ENCODE results near the gene SAMM50. TPM values are rescaled to one million over a fixed set of nuclear protein-coding genes. Genes with fewer than 3 reads are reported as not detected.
"Not testable (repeated sequence)": the region's sequence is repeated elsewhere in the genome, so short reads cannot be mapped to it uniquely, and the experiment has no call there.

SAMM50 gene
- total RNA-seq, 1 experiment from 2014 or later = 47.6 TPM

- H3K27me3 ChIP-seq (ENCODE audit: control insufficient read depth, insufficient read depth, low read length) = no peaks in the 10 kb centered on the region
- no peak for DNase-seq
- H3K4me3 ChIP-seq (ENCODE audit: insufficient read depth, low read depth, low read length) = no peak overlapping the region
- peaks cover 19% of the 10 kb centered on the region for H3K36me3 ChIP-seq (replicated peaks; ENCODE audit: control insufficient read depth, insufficient read depth, low read length)
Observed at GRCh38 chr22:43996170-43996980, 41.1 kb downstream of the SAMM50 start.

- Histone ChIP-seq H3K4me3 (ENCODE audit: insufficient read depth, low read depth, low read length) (no peak overlapping the region), H3K27me3 (ENCODE audit: control insufficient read depth, insufficient read depth, low read length) (no peaks in the 10 kb centered on the region), H3K36me3 (replicated peaks; ENCODE audit: control insufficient read depth, insufficient read depth, low read length) (peaks cover 18% of the 10 kb centered on the region)
- DNase-seq = peak; percentile 88
Observed at GRCh38 chr22:43996981-43997265, 41.7 kb downstream of the SAMM50 start.

- no peaks in the 10 kb centered on the region for H3K27me3 ChIP-seq (ENCODE audit: control insufficient read depth, insufficient read depth, low read length)
- H3K4me3 ChIP-seq (ENCODE audit: insufficient read depth, low read depth, low read length) = no peak overlapping the region
- H3K36me3 ChIP-seq (replicated peaks; ENCODE audit: control insufficient read depth, insufficient read depth, low read length) = peaks cover 15% of the 10 kb centered on the region
- no peak for DNase-seq
Observed at GRCh38 chr22:43998679-43999264, 43.5 kb downstream of the SAMM50 start.

GRCh38 chr22:43999378-43999777, 44.1 kb downstream of the SAMM50 start:
- DNase-seq = no peak
- no peaks in the 10 kb centered on the region for H3K27me3 ChIP-seq (ENCODE audit: control insufficient read depth, insufficient read depth, low read length)
- H3K4me3 ChIP-seq (ENCODE audit: insufficient read depth, low read depth, low read length) = no peak overlapping the region
- peaks cover 9% of the 10 kb centered on the region for H3K36me3 ChIP-seq (replicated peaks; ENCODE audit: control insufficient read depth, insufficient read depth, low read length)

GRCh38 chr22:44000123-44000522, 44.9 kb downstream of the SAMM50 start:
- Histone ChIP-seq H3K4me3 (ENCODE audit: insufficient read depth, low read depth, low read length) (no peak overlapping the region), H3K27me3 (ENCODE audit: control insufficient read depth, insufficient read depth, low read length) (no peaks in the 10 kb centered on the region), H3K36me3 (replicated peaks; ENCODE audit: control insufficient read depth, insufficient read depth, low read length) (peaks cover 6% of the 10 kb centered on the region)
- DNase-seq = no peak

GRCh38 chr22:44001521-44001920, 46.3 kb downstream of the SAMM50 start:
- Histone ChIP-seq H3K36me3 (replicated peaks; ENCODE audit: control insufficient read depth, insufficient read depth, low read length) (peaks cover 6% of the 10 kb centered on the region), H3K4me3 (ENCODE audit: insufficient read depth, low read depth, low read length) (no peak overlapping the region), H3K27me3 (ENCODE audit: control insufficient read depth, insufficient read depth, low read length) (no peaks in the 10 kb centered on the region)
- DNase-seq = no peak

GRCh38 chr22:44002324-44002723, 47.1 kb downstream of the SAMM50 start:
- Histone ChIP-seq H3K36me3 (replicated peaks; ENCODE audit: control insufficient read depth, insufficient read depth, low read length) (peaks cover 5% of the 10 kb centered on the region), H3K4me3 (ENCODE audit: insufficient read depth, low read depth, low read length) (no peak overlapping the region), H3K27me3 (ENCODE audit: control insufficient read depth, insufficient read depth, low read length) (no peaks in the 10 kb centered on the region)
- DNase-seq = no peak

GRCh38 chr22:44002997-44003396, 47.8 kb downstream of the SAMM50 start:
- no peak for DNase-seq
- Histone ChIP-seq H3K36me3 (replicated peaks; ENCODE audit: control insufficient read depth, insufficient read depth, low read length) (peaks cover 5% of the 10 kb centered on the region), H3K4me3 (ENCODE audit: insufficient read depth, low read depth, low read length) (no peak overlapping the region), H3K27me3 (ENCODE audit: control insufficient read depth, insufficient read depth, low read length) (no peaks in the 10 kb centered on the region)

GRCh38 chr22:44003405-44004103, 48.3 kb downstream of the SAMM50 start:
- H3K27me3 ChIP-seq (ENCODE audit: control insufficient read depth, insufficient read depth, low read length) = no peaks in the 10 kb centered on the region
- peaks cover 1% of the 10 kb centered on the region for H3K36me3 ChIP-seq (replicated peaks; ENCODE audit: control insufficient read depth, insufficient read depth, low read length)
- H3K4me3 ChIP-seq (ENCODE audit: insufficient read depth, low read depth, low read length) = no peak overlapping the region
- DNase-seq = peak; percentile 87

GRCh38 chr22:44004104-44004460, 48.8 kb downstream of the SAMM50 start:
- no peaks in the 10 kb centered on the region; the same call in 1 of the 2 replicates for H3K36me3 ChIP-seq (replicated peaks; ENCODE audit: control insufficient read depth, insufficient read depth, low read length)
- no peak overlapping the region for H3K4me3 ChIP-seq (ENCODE audit: insufficient read depth, low read depth, low read length)
- DNase-seq = no peak
- no peaks in the 10 kb centered on the region for H3K27me3 ChIP-seq (ENCODE audit: control insufficient read depth, insufficient read depth, low read length)

- Histone ChIP-seq H3K36me3 (replicated peaks; ENCODE audit: control insufficient read depth, insufficient read depth, low read length) (no peaks in the 10 kb centered on the region; the same call in 1 of the 2 replicates), H3K27me3 (ENCODE audit: control insufficient read depth, insufficient read depth, low read length) (no peaks in the 10 kb centered on the region), H3K4me3 (ENCODE audit: insufficient read depth, low read depth, low read length) (no peak overlapping the region)
- DNase-seq = no peak
Observed at GRCh38 chr22:44005524-44005923, 50.3 kb downstream of the SAMM50 start.

GRCh38 chr22:44012162-44012561, 56.9 kb downstream of the SAMM50 start:
- H3K4me3 ChIP-seq (ENCODE audit: insufficient read depth, low read depth, low read length) = no peak overlapping the region
- H3K36me3 ChIP-seq (replicated peaks; ENCODE audit: control insufficient read depth, insufficient read depth, low read length) = no peaks in the 10 kb centered on the region
- DNase-seq = no peak
- H3K27me3 ChIP-seq (ENCODE audit: control insufficient read depth, insufficient read depth, low read length) = no peaks in the 10 kb centered on the region

- Histone ChIP-seq H3K4me3 (ENCODE audit: insufficient read depth, low read depth, low read length) (no peak overlapping the region), H3K36me3 (replicated peaks; ENCODE audit: control insufficient read depth, insufficient read depth, low read length) (no peaks in the 10 kb centered on the region), H3K27me3 (ENCODE audit: control insufficient read depth, insufficient read depth, low read length) (no peaks in the 10 kb centered on the region)
Observed at GRCh38 chr22:44012591-44012990, 57.3 kb downstream of the SAMM50 start.

GRCh38 chr22:44014241-44014640, 59.0 kb downstream of the SAMM50 start:
- no peaks in the 10 kb centered on the region for H3K27me3 ChIP-seq (ENCODE audit: control insufficient read depth, insufficient read depth, low read length)
- no peaks in the 10 kb centered on the region for H3K36me3 ChIP-seq (replicated peaks; ENCODE audit: control insufficient read depth, insufficient read depth, low read length)
- no peak overlapping the region for H3K4me3 ChIP-seq (ENCODE audit: insufficient read depth, low read depth, low read length)
- no peak for DNase-seq

More at GRCh38 chr22:44012591-44012990, 57.3 kb downstream of the SAMM50 start:
- no peak for DNase-seq

- not testable (repeated sequence) for DNase-seq; H3K4me3 ChIP-seq (ENCODE audit: insufficient read depth, low read depth, low read length); H3K27me3 ChIP-seq (ENCODE audit: control insufficient read depth, insufficient read depth, low read length); H3K36me3 ChIP-seq (replicated peaks; ENCODE audit: control insufficient read depth, insufficient read depth, low read length)
Observed at GRCh38 chr22:44016586-44016985, 61.3 kb downstream of the SAMM50 start.
